Mucosa of rectum (tissue), 2 donors: ENCODE data around the gene NDUFS3.
"Not testable (repeated sequence)": the region's sequence is repeated elsewhere in the genome, so short reads cannot be mapped to it uniquely, and the experiment has no call there.

Experiments
- H3K27ac ChIP-seq, 2 donors: one replicate each; pipeline ENCODE4 v1.7.0; 2013; ENCODE audit warnings: inconsistent platforms in 2 of 2, low read depth in 2 of 2, low read length in 2 of 2
- H3K27me3 ChIP-seq, 2 donors: one replicate each; pipeline ENCODE4 v1.7.0; 2013; ENCODE audit warnings: low read length in 2 of 2; ENCODE audit not compliant: control insufficient read depth in 2 of 2, insufficient read depth in 2 of 2
- H3K36me3 ChIP-seq, 2 donors: one replicate each; pipeline ENCODE4 v1.7.0; 2013; ENCODE audit warnings: low read length in 2 of 2; ENCODE audit not compliant: control insufficient read depth in 2 of 2, insufficient read depth in 2 of 2
- H3K4me1 ChIP-seq, 2 donors: one replicate each; pipeline ENCODE4 v1.7.0; 2013; ENCODE audit warnings: low read length in 2 of 2, mild to moderate bottlenecking in 1 of 2; ENCODE audit not compliant: control insufficient read depth in 2 of 2, insufficient read depth in 2 of 2
- H3K4me3 ChIP-seq, 2 donors: one replicate each; pipeline ENCODE4 v1.7.0; 2013; ENCODE audit warnings: low read length in 2 of 2
- H3K9ac ChIP-seq, 2 donors: one replicate each; pipeline ENCODE4 v1.7.0; 2013; ENCODE audit warnings: low read length in 2 of 2, low read depth in 1 of 2, mild to moderate bottlenecking in 1 of 2
- H3K9me3 ChIP-seq, 2 donors: one replicate each; pipeline ENCODE4 v1.7.0; 2013; ENCODE audit warnings: low read length in 2 of 2; ENCODE audit not compliant: control insufficient read depth in 2 of 2
- donor health status: healthy.
- donor health status: Normal muscosa, but diverticular disease.

The NDUFS3 gene

GRCh38 chr11:47539681-47540039, 39.2 kb upstream of the NDUFS3 start:
- Histone ChIP-seq H3K27me3 (no peaks in the 10 kb centered on the region), H3K9me3 (no peaks in the 10 kb centered on the region), H3K9ac (no peak overlapping the region), H3K36me3 (no peaks in the 10 kb centered on the region), H3K27ac (no peak overlapping the region), H3K4me1 (peaks cover 9 to 13% of the 10 kb centered on the region in 2 donors), H3K4me3 (no peak overlapping the region)

GRCh38 chr11:47541070-47541469, 37.8 kb upstream of the NDUFS3 start:
- no peaks in the 10 kb centered on the region for H3K36me3 ChIP-seq
- peaks cover 9 to 13% of the 10 kb centered on the region in 2 donors for H3K4me1 ChIP-seq
- no peak overlapping the region for H3K27ac ChIP-seq
- no peaks in the 10 kb centered on the region for H3K9me3 ChIP-seq
- H3K9ac ChIP-seq, result no peak overlapping the region
- no peak overlapping the region for H3K4me3 ChIP-seq
- no peaks in the 10 kb centered on the region for H3K27me3 ChIP-seq

GRCh38 chr11:47545298-47545697, 33.6 kb upstream of the NDUFS3 start:
- Histone ChIP-seq H3K4me3 (no peak overlapping the region), H3K27ac (no peak overlapping the region), H3K9ac (no peak overlapping the region), H3K36me3 (no peaks in the 10 kb centered on the region), H3K4me1 (peaks cover 1 to 8% of the 10 kb centered on the region in 2 donors), H3K27me3 (no peaks in the 10 kb centered on the region), H3K9me3 (no peaks in the 10 kb centered on the region)

GRCh38 chr11:47546274-47546673, 32.6 kb upstream of the NDUFS3 start:
- not testable (repeated sequence) for H3K27me3 ChIP-seq, H3K9me3 ChIP-seq, H3K27ac ChIP-seq, H3K4me3 ChIP-seq, H3K36me3 ChIP-seq, H3K9ac ChIP-seq
- H3K4me1 ChIP-seq, result peaks cover 7 to 13% of the 10 kb centered on the region in 2 donors

GRCh38 chr11:47550288-47551047, 28.4 kb upstream of the NDUFS3 start:
- H3K27me3 ChIP-seq, result no peaks in the 10 kb centered on the region
- no peaks in the 10 kb centered on the region for H3K36me3 ChIP-seq
- H3K4me3 ChIP-seq, result peak overlapping the region in 1 of 2 donors; percentile 10
- H3K27ac ChIP-seq, result no peak overlapping the region
- H3K4me1 ChIP-seq, result peaks cover 14 to 23% of the 10 kb centered on the region in 2 donors
- H3K9me3 ChIP-seq, result no peaks in the 10 kb centered on the region
- H3K9ac ChIP-seq, result no peak overlapping the region

GRCh38 chr11:47551086-47551485, 27.8 kb upstream of the NDUFS3 start:
- H3K27ac ChIP-seq, result peak overlapping the region in 1 of 2 donors; percentile 25
- no peaks in the 10 kb centered on the region for H3K27me3 ChIP-seq
- H3K9ac ChIP-seq, result no peak overlapping the region
- H3K4me1 ChIP-seq, result peaks cover 14 to 23% of the 10 kb centered on the region in 2 donors
- peak overlapping the region; percentile 10 to 92 for H3K4me3 ChIP-seq
- H3K9me3 ChIP-seq, result no peaks in the 10 kb centered on the region
- H3K36me3 ChIP-seq, result no peaks in the 10 kb centered on the region

DNA sequence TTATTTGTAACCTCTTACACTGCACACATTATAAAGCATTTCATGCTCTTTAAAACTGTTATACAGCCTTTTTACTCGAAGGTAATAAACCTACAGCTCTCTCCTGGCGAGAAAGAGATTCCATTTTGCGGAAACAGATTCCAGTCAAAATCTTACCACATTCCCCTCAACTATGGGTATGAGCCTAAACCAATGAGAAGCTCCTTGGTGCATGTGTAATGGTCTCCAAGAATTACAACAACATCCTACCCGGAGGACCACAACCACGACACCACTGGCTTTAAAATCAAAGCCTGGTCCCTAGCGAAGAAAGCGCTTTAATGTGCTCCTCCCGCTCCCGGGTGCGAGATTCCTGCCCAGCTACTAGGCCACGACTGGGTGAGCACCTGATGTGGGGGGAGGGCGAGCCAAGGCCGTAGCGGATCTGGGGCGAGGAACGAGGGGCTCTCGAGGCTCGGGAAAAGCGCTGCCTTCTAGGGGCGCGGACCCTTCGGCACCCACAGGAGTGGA, 26.8 kb upstream of the NDUFS3 start:
- H3K27me3 ChIP-seq, result no peaks in the 10 kb centered on the region
- H3K27ac ChIP-seq, result peak overlapping the region; percentile 92 to 96
- no peaks in the 10 kb centered on the region for H3K36me3 ChIP-seq
- peak overlapping the region; percentile 86 to 92 for H3K4me3 ChIP-seq
- peak overlapping the region; percentile 85 to 94 for H3K9ac ChIP-seq
- peaks cover 14 to 22% of the 10 kb centered on the region in 2 donors for H3K4me1 ChIP-seq
- H3K9me3 ChIP-seq, result no peaks in the 10 kb centered on the region

DNA sequence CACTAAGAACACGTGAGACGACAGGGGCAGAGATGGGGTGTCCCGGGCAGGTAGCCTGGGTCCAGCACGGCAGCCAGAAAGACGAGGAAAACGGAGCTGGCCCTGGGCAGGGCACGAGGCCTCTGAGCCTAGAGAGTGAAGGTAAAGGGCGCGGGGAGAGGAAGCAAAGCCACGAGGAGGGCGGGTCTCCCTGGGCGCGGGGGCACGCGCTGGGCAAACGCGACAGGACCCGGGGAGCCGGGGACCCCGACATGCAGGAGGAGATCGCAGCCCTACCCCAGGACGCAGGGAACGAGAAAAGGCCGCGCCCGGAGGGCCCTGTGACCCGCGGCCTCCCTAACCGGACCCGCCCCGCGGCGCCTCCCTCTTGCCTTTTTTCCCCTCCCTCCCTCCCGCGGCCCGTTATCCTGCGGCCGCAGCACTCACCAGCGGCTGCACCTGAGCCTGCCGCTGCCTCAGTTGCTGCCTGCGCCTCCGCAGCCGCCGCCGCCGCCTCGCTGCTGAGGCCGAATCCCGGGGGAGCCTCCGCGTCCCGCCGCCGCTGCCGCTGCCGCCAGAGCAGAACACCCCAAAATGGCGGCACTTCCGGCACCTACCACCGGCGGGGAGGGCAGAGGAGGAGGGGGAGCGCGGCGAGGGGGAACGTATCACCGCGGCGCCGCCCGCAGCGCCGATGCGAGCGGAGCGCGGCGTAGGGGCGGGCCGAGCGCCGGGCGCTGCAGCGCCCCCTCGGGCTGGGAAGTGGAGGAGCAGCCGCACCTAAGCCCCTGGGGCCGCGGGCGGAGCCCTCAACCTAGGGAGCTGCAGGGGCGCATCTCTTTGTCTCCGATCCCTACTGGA, 26.1 kb upstream of the NDUFS3 start, which contains the start of gene CELF1:
TSS of gene CELF1 (minus strand) at position 567 of the 840 bp plus-strand sequence. CDS start 53,609 bp downstream, outside the sequence.
- Histone ChIP-seq H3K9me3 (no peaks in the 10 kb centered on the region), H3K4me3 (peak within 1 kb of the TSS; percentile 86 to 92), H3K27me3 (no peaks in the 10 kb centered on the region), H3K36me3 (no peaks in the 10 kb centered on the region), H3K27ac (peak within 1 kb of the TSS; percentile 92 to 96), H3K4me1 (peaks cover 14 to 20% of the 10 kb centered on the region in 2 donors), H3K9ac (peak within 1 kb of the TSS; percentile 85 to 94)

DNA sequence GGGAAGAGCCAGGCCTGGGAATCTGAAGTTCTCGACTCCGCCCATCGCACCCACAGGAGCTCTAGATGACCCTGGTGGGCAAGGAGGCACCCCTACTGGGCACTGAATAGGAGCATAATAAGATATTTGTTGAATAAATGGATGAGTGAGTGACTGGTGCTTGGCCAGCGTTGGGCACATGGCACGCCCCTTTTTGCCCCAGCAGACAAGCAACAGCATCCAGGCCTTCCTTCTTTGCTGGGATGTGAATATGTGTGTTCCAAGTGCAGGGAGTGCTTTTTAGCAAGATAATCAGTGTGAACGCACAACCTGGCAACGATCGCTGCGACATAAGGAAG, 25.5 kb upstream of the NDUFS3 start:
- Histone ChIP-seq H3K36me3 (no peaks in the 10 kb centered on the region), H3K9ac (peak overlapping the region; percentile 61 to 84), H3K4me3 (peak overlapping the region; percentile 76 to 86), H3K4me1 (peaks cover 14 to 20% of the 10 kb centered on the region in 2 donors), H3K27ac (peak overlapping the region; percentile 18 to 96), H3K9me3 (no peaks in the 10 kb centered on the region), H3K27me3 (no peaks in the 10 kb centered on the region)

DNA sequence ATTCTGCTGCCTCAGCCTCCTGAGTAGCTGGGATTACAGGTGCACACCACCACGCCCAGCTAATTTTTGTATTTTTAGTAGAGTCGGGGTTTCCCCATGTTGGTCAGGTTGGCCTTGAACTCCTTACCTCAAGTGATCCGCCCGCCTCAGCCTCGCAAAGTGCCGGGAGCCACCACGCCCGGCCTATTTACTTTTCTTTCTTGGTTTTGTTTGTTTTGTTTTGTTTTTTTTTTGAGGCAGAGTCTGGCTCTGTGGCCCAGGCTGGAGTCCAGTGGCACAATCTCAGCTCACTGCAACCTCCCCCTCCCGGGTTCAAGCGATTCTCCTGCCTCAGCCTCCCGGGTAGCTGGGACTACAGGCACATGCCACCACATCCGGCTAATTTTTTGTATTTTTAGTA, 21.9 kb upstream of the NDUFS3 start:
- H3K4me1 ChIP-seq, H3K4me3 ChIP-seq, H3K27me3 ChIP-seq, H3K9ac ChIP-seq, H3K27ac ChIP-seq, H3K9me3 ChIP-seq, H3K36me3 ChIP-seq: not testable (repeated sequence)
